Stomach (tissue), 9 donors: ENCODE measurements around the gene TCAIM. TPM values are rescaled to one million over a fixed set of nuclear protein-coding genes. Genes with fewer than 3 reads are reported as not detected.

Experiments used
- DNase-seq, 2 donors: peaks; one replicate each; pipeline versions ENCODE4 v3.0.0 to v3.0.0-alpha.2; 2013 to 2019
- H3K27ac ChIP-seq, 5 donors: fragments of 200-600 bp in 4 of 5; sonication (generic) in 4 of 5; one replicate each; pipeline ENCODE4 v1.5.1; 2013 to 2019; ENCODE audit warnings: mild to moderate bottlenecking in 1 of 5, moderate library complexity in 1 of 5
- H3K27me3 ChIP-seq, 3 donors: fragments of 200-600 bp; sonication (generic); one replicate each; pipeline ENCODE4 v1.5.1; 2017 to 2019; ENCODE audit warnings: mixed run types in 1 of 3
- H3K36me3 ChIP-seq, 4 donors: fragments of 200-600 bp; sonication (generic); 1 replicate in 3 of 4; 2 replicates in 1 of 4; pipeline ENCODE4 v1.5.1; 2016 to 2019
- H3K4me1 ChIP-seq, 4 donors: fragments of 200-600 bp; sonication (generic); one replicate each; pipeline ENCODE4 v1.5.1; 2016 to 2019
- H3K4me3 ChIP-seq, 4 donors: fragments of 200-600 bp; sonication (generic) in 3 of 4; one replicate each; pipeline ENCODE4 v1.5.1; 2016 to 2019; ENCODE audit warnings: mild to moderate bottlenecking in 1 of 4
- H3K9me3 ChIP-seq, 4 donors: fragments of 200-600 bp; sonication (generic); one replicate each; pipeline ENCODE4 v1.5.1; 2016 to 2019
- CTCF ChIP-seq, 7 experiments: fragments of 450-650 bp in 4 of 7; fragments of 200-600 bp in 3 of 7; sonication (generic) in 3 of 7; IDR thresholded peaks; one replicate each; pipeline ENCODE4 v1.5.1; 2016 to 2019; ENCODE audit warnings: antibody characterized with exemption in 7 of 7, control low read depth in 2 of 7, mild to moderate bottlenecking in 1 of 7
- EP300 ChIP-seq: sonication (generic); formaldehyde crosslinking; IDR thresholded peaks from one replicate; pipeline ENCODE4 v1.6.1; 2017; ENCODE audit warnings: antibody characterized with exemption
- POLR2A ChIP-seq, 4 donors: fragments of 450-650 bp; IDR thresholded peaks; one replicate each; pipeline ENCODE4 v1.6.1; 2016; ENCODE audit warnings: antibody characterized with exemption in 4 of 4, control low read depth in 2 of 4, mild to moderate bottlenecking in 1 of 4, moderate library complexity in 1 of 4
- POLR2AphosphoS5 ChIP-seq, 3 donors: sonication (generic); formaldehyde crosslinking; IDR thresholded peaks; one replicate each; pipeline ENCODE4 v1.6.1; 2016; ENCODE audit warnings: antibody characterized with exemption in 3 of 3
- WGBS, 5 donors: extraction: QIAGEN DNeasy Blood & Tissue Kit in 3 of 5; methylation state at CpG; one replicate each; pipeline versions ENCODE4 v1.1.5 to v1.1.7; 2013 to 2018; 5-methylcytosine and 5-hydroxymethylcytosine counted together
- intact Hi-C: fragments of 100-400 bp; cut with DNase I; formaldehyde crosslinking; loops from one replicate; pipeline ENCODE4 v1.15.1; 2023; ENCODE audit warnings: low total_unique reads
- polyA plus RNA-seq, 3 donors: library from polyadenylated mRNA; stranded (reverse); fragments of 200-250 nt; gene quantifications; one replicate each; pipeline ENCODE4 v1.2.3, GENCODE V29; 2013
- total RNA-seq, 5 donors: library from RNA; depleted of rRNA; stranded (reverse); fragments of >200 nt; gene quantifications; one replicate each; pipeline versions ENCODE4 v1.1.0 to v1.2.3, GENCODE V29; 2014 to 2016
- donor health status: healthy with polysubstance abuse.
- donor health status: Bipolar disorder and iron deficiency.
- donor health status: healthy.

The TCAIM gene
- total and polyA plus RNA-seq, 8 donors = 9.8 to 42.6 (median 13.0) TPM

GRCh38 chr3:44411031-44411645, 72.6 kb downstream of the TCAIM start:
- H3K9me3 ChIP-seq = no peaks in the 10 kb centered on the region
- 70 to 83% (median 82%) methylated on average over 5 to 11 of the region's 11 CpGs for WGBS, 5 donors
- H3K27me3 ChIP-seq = no peaks in the 10 kb centered on the region
- no peak overlapping the region for H3K4me3 ChIP-seq
- H3K27ac ChIP-seq = no peak overlapping the region
- DNase-seq = no peak
- no peaks in the 10 kb centered on the region for H3K4me1 ChIP-seq
- intact Hi-C loops = no loop called here
- peaks cover 0 to 13% (median 8%) of the 10 kb centered on the region in 4 donors for H3K36me3 ChIP-seq
- no peak for TF ChIP-seq POLR2AphosphoS5 (IDR thresholded peaks at IDR 0.05)
- TF ChIP-seq EP300 = no peak
- no peak for TF ChIP-seq CTCF (IDR thresholded peaks at IDR 0.05)
- no peak for TF ChIP-seq POLR2A (IDR thresholded peaks at IDR 0.05)

DNA sequence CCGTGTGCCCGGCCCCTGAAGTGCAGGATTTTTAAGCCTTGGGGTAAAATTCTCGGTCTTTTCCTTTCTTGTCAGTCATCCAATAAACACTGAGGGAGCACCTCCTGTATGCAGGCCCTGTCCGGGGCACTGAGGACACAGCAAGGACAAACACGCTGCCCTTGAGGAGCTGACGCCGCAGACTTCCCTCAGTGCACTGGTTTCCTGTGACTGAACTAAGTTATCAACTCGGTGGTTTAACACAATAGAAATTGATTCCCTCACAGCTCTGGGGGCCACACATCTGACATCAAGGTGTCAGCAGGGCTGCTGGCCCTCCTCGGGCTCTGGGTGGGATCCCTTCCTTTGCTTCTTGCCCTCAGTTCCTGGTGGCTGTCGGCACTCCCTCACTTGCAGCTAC, 73.8 kb downstream of the TCAIM start:
- DNase-seq = no peak
- 66 to 81% (median 72%) methylated on average over 10 of the region's 10 CpGs for WGBS, 5 donors
- no peaks in the 10 kb centered on the region for H3K9me3 ChIP-seq
- intact Hi-C loops = no loop called here
- TF ChIP-seq POLR2A (IDR thresholded peaks at IDR 0.05) (no peak), POLR2AphosphoS5 (IDR thresholded peaks at IDR 0.05) (no peak), EP300 (no peak)
- H3K4me1 ChIP-seq = no peaks in the 10 kb centered on the region
- H3K27ac ChIP-seq = no peak overlapping the region
- H3K27me3 ChIP-seq = no peaks in the 10 kb centered on the region
- H3K36me3 ChIP-seq = peaks cover 0 to 13% (median 5%) of the 10 kb centered on the region in 4 donors
- H3K4me3 ChIP-seq = no peak overlapping the region

DNA sequence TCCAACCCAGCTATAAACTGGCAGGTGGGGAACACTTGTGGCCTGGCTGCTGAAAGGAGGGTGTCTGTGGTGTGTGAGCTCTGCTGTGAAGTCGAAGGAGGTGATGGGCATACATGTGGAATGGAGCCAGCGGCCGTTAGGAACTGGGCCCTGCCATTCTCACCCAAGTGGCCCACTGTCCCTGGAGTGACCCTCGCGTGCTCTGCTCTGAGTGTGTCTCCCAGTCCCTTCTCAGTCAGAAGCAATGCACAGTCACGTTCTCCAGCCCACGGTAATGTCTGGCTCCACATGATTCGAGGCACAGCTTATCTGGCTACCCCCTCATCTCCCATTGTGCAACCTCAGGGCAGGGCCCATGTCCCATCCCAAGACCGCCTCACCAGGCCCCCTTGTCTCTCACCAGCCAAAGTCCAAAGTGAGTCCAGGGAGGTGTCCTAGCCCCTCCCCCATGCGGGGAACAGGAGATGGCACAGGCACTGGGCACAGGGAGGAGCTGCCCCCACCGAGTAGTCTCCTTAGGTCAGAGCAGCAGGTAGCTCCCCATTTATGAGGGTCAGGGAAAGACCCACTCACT, 76.0 kb downstream of the TCAIM start:
- intact Hi-C loops = no loop called here
- no peaks in the 10 kb centered on the region for H3K9me3 ChIP-seq
- TF ChIP-seq POLR2AphosphoS5 (IDR thresholded peaks at IDR 0.05) (no peak), POLR2A (IDR thresholded peaks at IDR 0.05) (no peak), EP300 (no peak), CTCF (IDR thresholded peaks at IDR 0.05) (no peak)
- peaks cover 0 to 6% (median 2%) of the 10 kb centered on the region in 4 donors for H3K36me3 ChIP-seq
- H3K27me3 ChIP-seq = no peaks in the 10 kb centered on the region
- no peak overlapping the region for H3K4me3 ChIP-seq
- no peak overlapping the region for H3K27ac ChIP-seq
- WGBS, 5 donors = 76 to 84% (median 82%) methylated on average over 11 of the region's 11 CpGs
- DNase-seq = no peak
- H3K4me1 ChIP-seq = no peaks in the 10 kb centered on the region

DNA sequence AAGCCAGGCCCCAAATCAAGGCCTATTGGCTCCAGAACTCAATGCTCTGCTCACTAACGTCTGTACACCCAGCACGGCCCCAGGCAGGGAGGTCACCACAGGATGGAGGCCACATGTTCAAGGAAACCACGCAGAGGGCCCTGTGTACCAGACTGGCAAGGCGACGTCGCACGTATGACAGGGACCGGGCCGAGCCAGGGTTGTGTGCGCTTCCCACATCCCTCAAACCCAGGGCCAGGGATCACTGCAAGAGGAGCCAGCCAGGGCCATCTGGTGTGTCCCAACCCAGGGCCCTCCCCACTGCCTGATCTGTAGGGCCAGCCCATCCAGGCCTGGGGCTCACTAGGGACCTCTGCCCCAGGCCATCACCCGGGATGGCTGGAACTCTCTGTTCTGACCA, 76.9 kb downstream of the TCAIM start:
- H3K4me3 ChIP-seq = no peak overlapping the region
- no peaks in the 10 kb centered on the region for H3K9me3 ChIP-seq
- DNase-seq = no peak
- no peaks in the 10 kb centered on the region for H3K36me3 ChIP-seq
- intact Hi-C loops = no loop called here
- H3K27ac ChIP-seq = no peak overlapping the region
- TF ChIP-seq POLR2AphosphoS5 (IDR thresholded peaks at IDR 0.05) (no peak), POLR2A (IDR thresholded peaks at IDR 0.05) (no peak), CTCF (IDR thresholded peaks at IDR 0.05) (no peak), EP300 (no peak)
- 89 to 92% (median 90%) methylated on average over 11 of the region's 11 CpGs for WGBS, 5 donors
- H3K27me3 ChIP-seq = no peaks in the 10 kb centered on the region
- no peaks in the 10 kb centered on the region for H3K4me1 ChIP-seq
